ENCODE data around the gene P2RX6.

Gene P2RX6

GRCh38 chr22:21025763-21026755 lies 11.1 kb downstream of the P2RX6 start:
- no peak for ATAC-seq
- TF ChIP-seq TOX (CRISPR knock-in tag; IDR thresholded peaks at IDR 0.05; ENCODE audit: borderline replicate concordance) (no peak), CREB5 (CRISPR knock-in tag; IDR thresholded peaks at IDR 0.05; ENCODE audit: low read depth) (no peak), SNAI2 (CRISPR knock-in tag; IDR thresholded peaks at IDR 0.05) (no peak), ZC3H10 (CRISPR knock-in tag; IDR thresholded peaks at IDR 0.05) (no peak), CSDC2 (CRISPR knock-in tag; IDR thresholded peaks at IDR 0.05) (no peak), POU6F1 (CRISPR knock-in tag; IDR thresholded peaks at IDR 0.05; ENCODE audit: borderline replicate concordance, low read depth) (no peak)
- TF ChIP-seq, protein P1, sequence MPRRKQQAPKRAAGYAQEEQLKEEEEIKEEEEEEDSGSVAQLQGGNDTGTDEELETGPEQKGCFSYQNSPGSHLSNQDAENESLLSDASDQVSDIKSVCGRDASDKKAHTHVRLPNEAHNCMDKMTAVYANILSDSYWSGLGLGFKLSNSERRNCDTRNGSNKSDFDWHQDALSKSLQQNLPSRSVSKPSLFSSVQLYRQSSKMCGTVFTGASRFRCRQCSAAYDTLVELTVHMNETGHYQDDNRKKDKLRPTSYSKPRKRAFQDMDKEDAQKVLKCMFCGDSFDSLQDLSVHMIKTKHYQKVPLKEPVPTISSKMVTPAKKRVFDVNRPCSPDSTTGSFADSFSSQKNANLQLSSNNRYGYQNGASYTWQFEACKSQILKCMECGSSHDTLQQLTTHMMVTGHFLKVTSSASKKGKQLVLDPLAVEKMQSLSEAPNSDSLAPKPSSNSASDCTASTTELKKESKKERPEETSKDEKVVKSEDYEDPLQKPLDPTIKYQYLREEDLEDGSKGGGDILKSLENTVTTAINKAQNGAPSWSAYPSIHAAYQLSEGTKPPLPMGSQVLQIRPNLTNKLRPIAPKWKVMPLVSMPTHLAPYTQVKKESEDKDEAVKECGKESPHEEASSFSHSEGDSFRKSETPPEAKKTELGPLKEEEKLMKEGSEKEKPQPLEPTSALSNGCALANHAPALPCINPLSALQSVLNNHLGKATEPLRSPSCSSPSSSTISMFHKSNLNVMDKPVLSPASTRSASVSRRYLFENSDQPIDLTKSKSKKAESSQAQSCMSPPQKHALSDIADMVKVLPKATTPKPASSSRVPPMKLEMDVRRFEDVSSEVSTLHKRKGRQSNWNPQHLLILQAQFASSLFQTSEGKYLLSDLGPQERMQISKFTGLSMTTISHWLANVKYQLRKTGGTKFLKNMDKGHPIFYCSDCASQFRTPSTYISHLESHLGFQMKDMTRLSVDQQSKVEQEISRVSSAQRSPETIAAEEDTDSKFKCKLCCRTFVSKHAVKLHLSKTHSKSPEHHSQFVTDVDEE (CRISPR knock-in tag; IDR thresholded peaks at IDR 0.05), result no peak

- no peak for TF ChIP-seq OSR1 (CRISPR knock-in tag; IDR thresholded peaks at IDR 0.05)
- no peak for TF ChIP-seq ARNTL (CRISPR knock-in tag; IDR thresholded peaks at IDR 0.05; ENCODE audit: borderline replicate concordance, low read depth)
- no peak for TF ChIP-seq ZC3H10 (CRISPR knock-in tag; IDR thresholded peaks at IDR 0.05)
- TF ChIP-seq CSDC2 (CRISPR knock-in tag; IDR thresholded peaks at IDR 0.05), result no peak
- TF ChIP-seq ZFP3 (CRISPR knock-in tag; IDR thresholded peaks at IDR 0.05), result no peak
- TF ChIP-seq RARB (CRISPR knock-in tag; IDR thresholded peaks at IDR 0.05), result no peak
- ATAC-seq, result peak; percentile 61; the same call in 2 of the 3 replicates
These were observed 12.1 kb downstream of the P2RX6 start for GRCh38 chr22:21026783-21027692.

DNA sequence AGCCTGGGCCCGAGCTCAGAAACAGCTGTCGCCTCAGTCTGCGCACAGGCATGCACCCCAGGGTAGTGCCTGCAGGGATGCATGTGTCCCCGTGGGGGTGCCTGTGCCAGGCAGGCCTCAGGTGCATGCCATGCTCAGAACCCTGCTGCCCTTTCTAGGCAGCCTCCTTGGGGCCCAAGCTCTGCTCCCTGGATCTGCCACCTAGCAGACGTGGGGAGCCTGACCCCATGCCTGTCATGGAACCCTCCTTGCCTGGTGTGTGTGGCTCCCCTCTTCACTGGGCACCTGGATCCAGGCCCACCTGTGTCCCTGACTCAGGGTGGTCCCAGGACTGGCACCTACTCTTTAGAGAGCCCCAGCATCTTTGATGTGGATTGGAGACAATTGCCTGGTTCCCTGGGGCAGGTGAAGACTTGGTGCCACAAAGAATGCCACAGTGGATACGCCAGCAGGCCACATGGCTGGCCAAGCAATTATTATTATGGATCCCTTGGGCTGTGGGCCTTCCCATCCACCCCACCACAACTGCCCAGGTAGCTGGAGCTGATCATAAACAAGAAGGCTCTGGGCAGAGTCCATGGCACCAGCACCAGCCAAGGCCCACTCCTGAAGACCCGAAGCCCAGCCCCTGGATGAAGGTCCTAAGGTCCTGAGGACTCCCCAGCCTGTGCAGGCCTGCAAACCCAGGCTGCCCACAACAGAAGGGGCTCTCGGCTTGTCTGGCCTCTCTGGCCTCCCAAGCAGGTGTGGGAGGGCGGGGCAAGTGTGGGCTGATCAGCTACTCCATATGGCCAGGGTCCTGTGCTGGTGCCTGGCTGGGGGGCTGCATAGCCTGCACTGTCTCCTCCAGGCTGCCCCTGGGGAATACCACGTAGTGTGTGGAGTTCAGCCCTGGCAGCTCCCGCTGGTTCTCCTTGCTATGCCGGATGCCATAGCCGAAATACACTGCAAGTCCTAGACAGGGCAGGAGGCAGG lies 13.6 kb downstream of the P2RX6 start:
- TF ChIP-seq, protein P1 (CRISPR knock-in tag; IDR thresholded peaks at IDR 0.05), result no peak
- no peak for TF ChIP-seq GLIS3 (CRISPR knock-in tag; IDR thresholded peaks at IDR 0.05)
- no peak for ATAC-seq

DNA sequence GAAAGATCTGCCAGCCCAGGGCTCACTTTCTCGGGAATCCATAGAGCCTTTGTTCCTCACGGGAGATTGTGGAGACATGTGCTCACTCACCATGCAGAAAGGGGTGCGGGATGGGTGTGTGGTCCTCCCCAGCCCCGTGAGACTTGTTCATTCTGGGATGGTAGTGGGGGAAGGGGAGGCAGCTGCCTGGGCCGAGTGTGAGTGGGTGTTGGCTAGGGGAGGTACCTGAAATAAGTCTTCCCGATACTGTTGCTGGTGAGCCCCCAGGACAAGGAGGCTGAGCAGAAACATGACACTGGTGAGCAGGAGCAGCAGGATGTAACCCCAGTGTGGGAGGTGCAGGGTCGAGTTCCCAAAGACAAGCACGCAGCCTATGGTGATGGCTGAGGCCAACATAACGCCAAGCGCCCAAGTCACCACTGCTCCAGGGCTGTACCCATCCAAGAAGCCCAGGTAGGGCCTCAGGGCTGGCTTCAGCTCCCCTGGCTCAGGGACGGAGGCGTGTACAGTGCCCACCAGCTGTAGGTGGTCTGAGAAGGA lies 14.6 kb downstream of the P2RX6 start:
- ATAC-seq, result no peak
- TF ChIP-seq POU6F1 (CRISPR knock-in tag; IDR thresholded peaks at IDR 0.05; ENCODE audit: borderline replicate concordance, low read depth), result no peak
- TF ChIP-seq PPARA (CRISPR knock-in tag; IDR thresholded peaks at IDR 0.05; ENCODE audit: borderline replicate concordance), result no peak
- TF ChIP-seq TCF4 (CRISPR knock-in tag; IDR thresholded peaks at IDR 0.05; ENCODE audit: borderline replicate concordance), result no peak
- TF ChIP-seq, protein P1 (CRISPR knock-in tag; IDR thresholded peaks at IDR 0.05), result no peak
- no peak for TF ChIP-seq RARB (CRISPR knock-in tag; IDR thresholded peaks at IDR 0.05)
- TF ChIP-seq OSR1 (CRISPR knock-in tag; IDR thresholded peaks at IDR 0.05), result no peak
- no peak for TF ChIP-seq ZNF8 (CRISPR knock-in tag; IDR thresholded peaks at IDR 0.05)
- no peak for TF ChIP-seq BACH2 (CRISPR knock-in tag; IDR thresholded peaks at IDR 0.05; ENCODE audit: borderline replicate concordance)

Measured in SK-N-SH treated with all-trans-retinoic acid at 6 μM for 48 hours (cell line).